ENCODE results near the gene RSPO1.

RSPO1 gene

DNA sequence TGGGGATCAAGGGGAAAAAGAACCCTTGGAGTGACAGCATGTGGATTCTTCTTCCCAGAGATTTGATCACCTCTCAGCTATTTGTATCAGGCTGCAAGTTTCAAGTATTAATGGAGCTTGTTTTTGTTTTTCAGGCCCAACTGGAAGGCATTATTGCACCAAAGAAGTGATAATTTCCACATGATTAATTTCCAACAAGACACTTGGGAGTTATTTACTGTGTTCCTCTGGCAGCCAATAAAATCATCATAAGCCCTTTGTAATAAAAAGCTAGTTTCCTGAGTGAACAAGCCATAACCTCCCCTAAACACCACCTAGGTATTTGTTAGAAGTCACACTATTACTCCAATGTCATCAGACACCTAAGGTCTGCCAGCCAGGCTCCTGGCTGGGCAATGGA lies 69.8 kb downstream of the RSPO1 start:
- DNase-seq = no peak

DNA sequence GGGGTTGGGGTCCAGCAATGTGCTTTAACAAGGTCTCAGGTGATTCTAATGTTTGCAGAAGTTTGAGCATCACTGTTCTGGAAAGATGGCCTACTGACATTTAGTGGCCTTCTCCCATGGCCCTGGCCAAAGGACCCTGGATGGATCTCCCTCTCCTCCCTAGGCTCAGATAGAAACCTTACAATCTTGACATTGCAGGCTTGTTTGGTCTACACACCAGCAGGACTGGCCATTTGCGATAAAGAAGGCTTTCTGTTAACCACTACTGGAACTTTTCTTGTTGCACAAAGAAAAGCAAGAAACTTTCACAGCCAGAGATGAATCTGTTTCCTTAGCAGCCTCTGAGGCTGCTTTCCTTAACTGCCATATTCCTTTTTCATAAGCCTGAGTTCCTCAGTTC lies 71.7 kb downstream of the RSPO1 start:
- no peak for DNase-seq
